Astrocyte of the cerebellum (primary cell): ENCODE data around the gene MAZ.
"Not testable (repeated sequence)": the region's sequence is repeated elsewhere in the genome, so short reads cannot be mapped to it uniquely, and the experiment has no call there.

Experiments
- DNase-seq: peaks from one replicate; pipeline ENCODE4 v3.0.0-alpha.2; 2011; ENCODE audit warnings: low read depth
- H3K4me3 ChIP-seq: 2 replicates; pipeline ENCODE4 v1.5.1; 2011; ENCODE audit warnings: mild to moderate bottlenecking, low read depth, low read length, moderate library complexity
- in situ Hi-C: cut with HindIII; loops from 2 replicates; pipeline ENCODE4 v1.10.0; 2017; ENCODE audit warnings: low sequenced_read_pairs
- TF ChIP-seq, protein P1 (sequence below): IDR thresholded peaks from 2 replicates; pipeline ENCODE4 v1.5.1; 2012; ENCODE audit warnings: low read length, low read depth, moderate library complexity, mild to moderate bottlenecking; ENCODE audit errors: missing control alignments

Gene MAZ

DNA sequence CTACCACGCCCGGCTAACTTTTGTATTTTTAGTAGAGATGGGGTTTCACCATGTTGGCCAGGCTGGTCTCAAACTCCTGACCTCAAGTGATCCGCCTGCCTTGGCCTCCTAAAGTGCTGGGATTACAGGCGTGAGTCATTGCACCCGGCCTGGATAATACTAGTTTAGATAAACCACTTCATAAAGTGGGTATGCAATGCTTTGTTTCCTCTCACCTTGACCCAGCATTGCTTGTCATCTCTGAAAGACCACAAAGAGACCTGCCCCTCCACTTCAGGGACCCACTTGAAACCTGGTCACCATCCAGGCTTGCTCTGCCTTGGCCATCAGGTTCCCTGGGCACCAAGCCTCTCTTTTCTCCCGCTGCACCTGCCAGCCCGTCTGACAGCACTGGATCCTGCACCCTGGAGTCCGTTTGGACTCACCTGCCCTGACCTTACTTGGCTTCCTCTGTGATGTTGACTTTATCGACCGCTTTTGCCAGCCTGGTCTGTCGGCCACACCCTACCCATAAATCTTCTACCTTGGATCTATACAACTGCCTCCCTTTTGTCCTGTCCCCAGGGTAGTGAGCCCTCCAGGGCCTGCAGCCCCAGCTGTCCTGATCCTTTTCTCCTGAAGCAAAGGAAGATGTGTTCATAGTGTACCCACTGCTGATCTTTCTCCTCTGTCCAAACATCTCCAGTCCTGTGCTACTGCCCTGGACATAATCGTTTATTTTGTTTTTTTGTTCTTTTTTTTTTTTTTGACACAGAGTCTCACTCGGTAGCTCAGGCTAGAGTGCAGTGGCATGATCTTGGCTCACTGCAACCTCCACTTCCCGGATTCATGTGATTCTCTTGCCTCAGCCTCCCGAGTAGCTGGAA is 40.9 kb upstream of the MAZ start:
- no peak overlapping the region for H3K4me3 ChIP-seq
- TF ChIP-seq, protein P1, sequence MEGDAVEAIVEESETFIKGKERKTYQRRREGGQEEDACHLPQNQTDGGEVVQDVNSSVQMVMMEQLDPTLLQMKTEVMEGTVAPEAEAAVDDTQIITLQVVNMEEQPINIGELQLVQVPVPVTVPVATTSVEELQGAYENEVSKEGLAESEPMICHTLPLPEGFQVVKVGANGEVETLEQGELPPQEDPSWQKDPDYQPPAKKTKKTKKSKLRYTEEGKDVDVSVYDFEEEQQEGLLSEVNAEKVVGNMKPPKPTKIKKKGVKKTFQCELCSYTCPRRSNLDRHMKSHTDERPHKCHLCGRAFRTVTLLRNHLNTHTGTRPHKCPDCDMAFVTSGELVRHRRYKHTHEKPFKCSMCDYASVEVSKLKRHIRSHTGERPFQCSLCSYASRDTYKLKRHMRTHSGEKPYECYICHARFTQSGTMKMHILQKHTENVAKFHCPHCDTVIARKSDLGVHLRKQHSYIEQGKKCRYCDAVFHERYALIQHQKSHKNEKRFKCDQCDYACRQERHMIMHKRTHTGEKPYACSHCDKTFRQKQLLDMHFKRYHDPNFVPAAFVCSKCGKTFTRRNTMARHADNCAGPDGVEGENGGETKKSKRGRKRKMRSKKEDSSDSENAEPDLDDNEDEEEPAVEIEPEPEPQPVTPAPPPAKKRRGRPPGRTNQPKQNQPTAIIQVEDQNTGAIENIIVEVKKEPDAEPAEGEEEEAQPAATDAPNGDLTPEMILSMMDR, result no peak
- in situ Hi-C loops, result no loop called here
- DNase-seq, result no peak

- DNase-seq, result no peak
- in situ Hi-C loops, result no loop called here
These were observed 39.8 kb upstream of the MAZ start for GRCh38 chr16:29766571-29766970.

GRCh38 chr16:29767062-29767461 is 39.3 kb upstream of the MAZ start:
- in situ Hi-C loops, result no loop called here
- TF ChIP-seq, protein P1, result no peak
- DNase-seq, result no peak
- H3K4me3 ChIP-seq, result no peak overlapping the region

More at GRCh38 chr16:29766571-29766970, 39.8 kb upstream of the MAZ start:
- TF ChIP-seq, protein P1, result no peak
- no peak overlapping the region for H3K4me3 ChIP-seq

GRCh38 chr16:29769507-29769906 is 36.8 kb upstream of the MAZ start:
- no peak for DNase-seq
- in situ Hi-C loops, result no loop called here
- no peak overlapping the region for H3K4me3 ChIP-seq
- TF ChIP-seq, protein P1, result no peak

GRCh38 chr16:29770250-29770929 is 35.9 kb upstream of the MAZ start:
- TF ChIP-seq, protein P1, result no peak
- no peak overlapping the region for H3K4me3 ChIP-seq
- DNase-seq, result no peak
- in situ Hi-C loops, result no loop called here

GRCh38 chr16:29772330-29772729 is 34.0 kb upstream of the MAZ start:
- in situ Hi-C loops, DNase-seq, H3K4me3 ChIP-seq: not testable (repeated sequence)

DNA sequence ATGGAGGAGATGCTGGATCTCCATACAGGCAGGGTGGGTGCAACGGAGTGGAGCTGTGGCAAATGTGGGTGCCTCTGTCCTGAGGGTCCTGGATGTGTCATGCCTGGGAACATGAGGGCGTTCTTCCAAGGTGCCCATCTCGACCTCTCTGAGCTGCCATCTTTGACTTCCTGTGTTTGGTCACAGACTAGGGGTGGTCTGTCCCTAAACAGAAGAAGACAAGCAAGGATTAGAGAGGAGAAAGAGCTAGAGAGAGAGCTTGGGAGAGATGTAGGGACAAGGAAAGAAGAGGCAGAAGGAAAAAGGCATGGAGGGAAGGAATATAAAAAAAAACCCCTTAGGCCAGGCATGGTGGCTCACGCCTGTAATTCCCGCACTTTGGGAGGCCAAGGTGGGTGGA is 31.6 kb upstream of the MAZ start:
- in situ Hi-C loops, result no loop called here
- DNase-seq, result no peak
- no peak overlapping the region for H3K4me3 ChIP-seq
- TF ChIP-seq, protein P1, result no peak
